ENCODE measurements around the gene GPR160. TPM values are rescaled to one million over a fixed set of nuclear protein-coding genes. Genes with fewer than 3 reads are reported as not detected.

GPR160 gene
- polyA plus RNA-seq, 3 donors, result 10.0 to 19.7 (median 11.5) TPM

- intact Hi-C loops (cut with micrococcal nuclease), result no loop called here
- no peaks in the 10 kb centered on the region for H3K4me1 Mint-ChIP-seq
- Histone ChIP-seq H3K9me3 (replicated peaks in 1 of 2; ENCODE audit: control insufficient read depth in 1 of 2, insufficient read depth in 1 of 2, low read length in 2 of 2) (peaks cover 0 to 8% of the 10 kb centered on the region in 2 donors), H3K9ac (ENCODE audit: insufficient read depth, low read length, poor library complexity, severe bottlenecking) (no peak overlapping the region), H3K27ac (ENCODE audit: low read depth in 1 of 2, low read length in 2 of 2) (no peak overlapping the region), H3K27me3 (ENCODE audit: control insufficient read depth in 2 of 2, insufficient read depth in 2 of 2, low read length in 2 of 2) (no peaks in the 10 kb centered on the region), H3K4me1 (ENCODE audit: control insufficient read depth in 1 of 2, insufficient read depth in 2 of 2, low read length in 2 of 2) (no peaks in the 10 kb centered on the region), H4K20me1 (ENCODE audit: insufficient read depth, low read length) (no peaks in the 10 kb centered on the region), H3K4me3 (replicated peaks in 1 of 3; ENCODE audit: low read depth in 2 of 3, low read length in 3 of 3) (no peak overlapping the region), H3K79me2 (ENCODE audit: insufficient read depth, low read length) (no peaks in the 10 kb centered on the region), H2AFZ (ENCODE audit: insufficient read depth, low read depth, low read length, poor library complexity, severe bottlenecking) (no peak overlapping the region), H3K4me2 (replicated peaks; ENCODE audit: extremely low read depth, low read length, poor library complexity, severe bottlenecking) (no peak overlapping the region), H3K36me3 (replicated peaks in 1 of 2; ENCODE audit: control insufficient read depth in 1 of 2, insufficient read depth in 2 of 2, low read length in 2 of 2) (peaks cover 0 to 14% of the 10 kb centered on the region in 2 donors)
- H3K27ac Mint-ChIP-seq, result no peak overlapping the region
- peaks cover 2 to 28% (median 5%) of the 10 kb centered on the region in 7 donors for H3K9me3 Mint-ChIP-seq
- TF ChIP-seq, protein P1, sequence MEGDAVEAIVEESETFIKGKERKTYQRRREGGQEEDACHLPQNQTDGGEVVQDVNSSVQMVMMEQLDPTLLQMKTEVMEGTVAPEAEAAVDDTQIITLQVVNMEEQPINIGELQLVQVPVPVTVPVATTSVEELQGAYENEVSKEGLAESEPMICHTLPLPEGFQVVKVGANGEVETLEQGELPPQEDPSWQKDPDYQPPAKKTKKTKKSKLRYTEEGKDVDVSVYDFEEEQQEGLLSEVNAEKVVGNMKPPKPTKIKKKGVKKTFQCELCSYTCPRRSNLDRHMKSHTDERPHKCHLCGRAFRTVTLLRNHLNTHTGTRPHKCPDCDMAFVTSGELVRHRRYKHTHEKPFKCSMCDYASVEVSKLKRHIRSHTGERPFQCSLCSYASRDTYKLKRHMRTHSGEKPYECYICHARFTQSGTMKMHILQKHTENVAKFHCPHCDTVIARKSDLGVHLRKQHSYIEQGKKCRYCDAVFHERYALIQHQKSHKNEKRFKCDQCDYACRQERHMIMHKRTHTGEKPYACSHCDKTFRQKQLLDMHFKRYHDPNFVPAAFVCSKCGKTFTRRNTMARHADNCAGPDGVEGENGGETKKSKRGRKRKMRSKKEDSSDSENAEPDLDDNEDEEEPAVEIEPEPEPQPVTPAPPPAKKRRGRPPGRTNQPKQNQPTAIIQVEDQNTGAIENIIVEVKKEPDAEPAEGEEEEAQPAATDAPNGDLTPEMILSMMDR (IDR thresholded peaks at IDR 0.05), result no peak
- H3K4me3 Mint-ChIP-seq, result no peak overlapping the region
- H3K36me3 Mint-ChIP-seq, result peaks cover 28 to 31% of the 10 kb centered on the region in 2 donors
- H3K27me3 Mint-ChIP-seq (ENCODE audit: low read depth in 3 of 3), result peaks cover 0 to 2% (median 0%) of the 10 kb centered on the region in 3 donors
- WGBS (ENCODE audit: insufficient coverage), result 100% methylated on average over 3 of the region's 15 CpGs
- DNase-seq, result no peak
Measured at GRCh38 chr3:170063691-170064090, 25.9 kb downstream of the GPR160 start.

GRCh38 chr3:170064108-170064507 is 26.3 kb downstream of the GPR160 start:
- Mint-ChIP-seq H3K36me3 (peaks cover 28 to 31% of the 10 kb centered on the region in 2 donors), H3K27ac (no peak overlapping the region)

More at GRCh38 chr3:170064108-170064507, 26.3 kb downstream of the GPR160 start:
- DNase-seq, result no peak
- no peak overlapping the region for H3K4me3 ChIP-seq (replicated peaks in 1 of 3; ENCODE audit: low read depth in 2 of 3, low read length in 3 of 3)
- H3K4me1 ChIP-seq (ENCODE audit: control insufficient read depth in 1 of 2, insufficient read depth in 2 of 2, low read length in 2 of 2), result no peaks in the 10 kb centered on the region
- TF ChIP-seq, protein P1 (IDR thresholded peaks at IDR 0.05), result no peak
- H3K79me2 ChIP-seq (ENCODE audit: insufficient read depth, low read length), result no peaks in the 10 kb centered on the region
- H4K20me1 ChIP-seq (ENCODE audit: insufficient read depth, low read length), result no peaks in the 10 kb centered on the region
- intact Hi-C loops (cut with micrococcal nuclease), result no loop called here
- H3K9ac ChIP-seq (ENCODE audit: insufficient read depth, low read length, poor library complexity, severe bottlenecking), result no peak overlapping the region
- peaks cover 0 to 14% of the 10 kb centered on the region in 2 donors for H3K36me3 ChIP-seq (replicated peaks in 1 of 2; ENCODE audit: control insufficient read depth in 1 of 2, insufficient read depth in 2 of 2, low read length in 2 of 2)
- WGBS (ENCODE audit: insufficient coverage), result 99% methylated on average over 9 of the region's 18 CpGs
- no peaks in the 10 kb centered on the region for H3K27me3 ChIP-seq (ENCODE audit: control insufficient read depth in 2 of 2, insufficient read depth in 2 of 2, low read length in 2 of 2)
- no peak overlapping the region for H3K27ac ChIP-seq (ENCODE audit: low read depth in 1 of 2, low read length in 2 of 2)
- H3K9me3 ChIP-seq (replicated peaks in 1 of 2; ENCODE audit: control insufficient read depth in 1 of 2, insufficient read depth in 1 of 2, low read length in 2 of 2), result peaks cover 0 to 8% of the 10 kb centered on the region in 2 donors
- no peaks in the 10 kb centered on the region for H3K4me1 Mint-ChIP-seq
- H3K4me3 Mint-ChIP-seq, result no peak overlapping the region
- H3K4me2 ChIP-seq (replicated peaks; ENCODE audit: extremely low read depth, low read length, poor library complexity, severe bottlenecking), result no peak overlapping the region
- peaks cover 2 to 28% (median 5%) of the 10 kb centered on the region in 7 donors for H3K9me3 Mint-ChIP-seq
- no peak overlapping the region for H2AFZ ChIP-seq (ENCODE audit: insufficient read depth, low read depth, low read length, poor library complexity, severe bottlenecking)
- peaks cover 0 to 2% (median 0%) of the 10 kb centered on the region in 3 donors for H3K27me3 Mint-ChIP-seq (ENCODE audit: low read depth in 3 of 3)

Measured in CD14-positive monocyte (primary cell).